H1 (cell line): ENCODE data around the gene TCF19. TPM values are rescaled to one million over a fixed set of nuclear protein-coding genes. Genes with fewer than 3 reads are reported as not detected.

Experiments
- BACH1 ChIP-seq: IDR thresholded peaks from 2 replicates; pipeline ENCODE4 v1.6.1; 2012; ENCODE audit warnings: low read length, improper control_type of control experiment
- BRCA1 ChIP-seq: IDR thresholded peaks from 2 replicates; pipeline ENCODE4 v1.6.1; 2012; ENCODE audit warnings: low read depth, low read length, improper control_type of control experiment
- CHD7 ChIP-seq: fragments of 300-600 bp; sonication (generic); IDR thresholded peaks from 2 replicates; pipeline ENCODE4 v1.7.1; 2012; ENCODE audit warnings: low read length, moderate library complexity, mild to moderate bottlenecking, inconsistent platforms; ENCODE audit not compliant: insufficient replicate concordance
- CTBP2 ChIP-seq: IDR thresholded peaks from 2 replicates; pipeline ENCODE4 v1.7.0; 2011; ENCODE audit warnings: borderline replicate concordance, mild to moderate bottlenecking, moderate library complexity, mixed read lengths, low read length; ENCODE audit not compliant: insufficient read depth, insufficient read length
- CTCF ChIP-seq, 3 experiments: IDR thresholded peaks; 1 replicate in 2 of 3; 2 replicates in 1 of 3; pipeline versions ENCODE4 v1.5.1 to v1.6.1; 2011; ENCODE audit warnings: low read length in 3 of 3, mild to moderate bottlenecking in 3 of 3, inconsistent platforms in 2 of 3, low read depth in 1 of 3, moderate library complexity in 1 of 3; ENCODE audit not compliant: insufficient read depth in 1 of 3; ENCODE audit errors: control extremely low read depth in 1 of 3
- FOSL1 ChIP-seq: IDR thresholded peaks from 2 replicates; pipeline ENCODE4 v1.6.1; 2011; ENCODE audit warnings: mild to moderate bottlenecking, low read depth, low read length, moderate library complexity; ENCODE audit not compliant: insufficient read depth
- HDAC6 ChIP-seq: IDR thresholded peaks from one replicate; pipeline ENCODE4 v1.7.1; 2012; ENCODE audit warnings: low read depth, mild to moderate bottlenecking, inconsistent platforms, low read length, moderate library complexity
- RFX5 ChIP-seq: IDR thresholded peaks from 2 replicates; pipeline ENCODE4 v1.6.1; 2011; ENCODE audit warnings: low read depth, low read length, improper control_type of control experiment, borderline replicate concordance
- polyA plus RNA-seq, 7 experiments: library from polyadenylated mRNA; depleted of rRNA in 3 of 7; stranded (reverse) in 5 of 7; unstranded in 2 of 7; fragments of >200 nt in 5 of 7; fragments of 200-250 nt in 2 of 7; gene quantifications; 1 replicate in 5 of 7; 2 replicates in 1 of 7; 4 replicates in 1 of 7; pipeline versions ENCODE4 v1.2.1 to v1.2.3, GENCODE V29; 2011 to 2013; ENCODE audit warnings: missing spikeins in 2 of 7, mixed read lengths in 2 of 7
- total RNA-seq: library from RNA; stranded (reverse); fragmentation: NEBNext Ultra II Directional; extraction: Animal tissue kit (Norgen Biotek cat#: 25700); gene quantifications from 2 replicates; pipeline ENCODE4 v1.2.1, GENCODE V29; 2021

TCF19 gene
- total and polyA plus RNA-seq, 2 of the 8 experiments (the other 6 are each of a cell fraction or from before 2014, with no cell fraction given), result 7.2 to 11.0 TPM

- TF ChIP-seq CHD7, result no peak
- TF ChIP-seq RFX5, result no peak
- TF ChIP-seq HDAC6, result no peak
- no peak for TF ChIP-seq CTBP2
- TF ChIP-seq BRCA1, result no peak
- no peak for TF ChIP-seq BACH1
- TF ChIP-seq CTCF (IDR thresholded peaks at IDR 0.05; ENCODE audit: control extremely low read depth in 1 of 3, insufficient read depth in 1 of 3, low read depth in 1 of 3, low read length in 3 of 3), result no peak
- TF ChIP-seq FOSL1, result no peak
Observed at GRCh38 chr6:31144296-31144969, 14.0 kb upstream of the TCF19 start (continued).
